Uterus (tissue), 2 donors: ENCODE results near the gene MEGF9.

Experiments used
- POLR2A ChIP-seq, 2 donors: fragments of 450-650 bp; IDR thresholded peaks; one replicate each; pipeline ENCODE4 v1.6.1; 2016; ENCODE audit warnings: antibody characterized with exemption in 2 of 2, mild to moderate bottlenecking in 1 of 2, moderate library complexity in 1 of 2
- TF ChIP-seq, protein P1 (sequence below), 4 experiments: fragments of 200-600 bp in 2 of 4; fragments of 450-650 bp in 2 of 4; sonication (generic) in 2 of 4; IDR thresholded peaks; one replicate each; pipeline ENCODE4 v1.5.1; 2016 to 2019; ENCODE audit warnings: antibody characterized with exemption in 4 of 4, mild to moderate bottlenecking in 2 of 4, moderate library complexity in 1 of 4

DNA sequence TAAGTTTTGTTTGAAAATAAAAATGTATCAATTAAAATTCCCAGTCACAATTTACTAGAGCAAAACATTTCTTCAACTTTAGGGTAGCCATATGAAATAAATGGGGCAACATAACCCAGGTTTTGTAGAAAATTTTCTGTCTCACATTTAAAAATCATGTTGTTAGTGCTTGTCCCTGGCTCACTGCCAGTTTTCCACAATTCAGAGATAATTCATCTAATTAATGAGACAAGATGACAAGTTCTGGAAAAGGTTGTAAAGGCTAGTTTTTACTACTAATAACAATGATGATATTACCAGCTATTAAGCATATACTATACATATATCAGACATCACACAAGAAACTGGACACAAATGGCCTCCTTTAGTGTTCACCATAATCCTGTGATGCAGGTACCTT is 45.9 kb downstream of the MEGF9 start:
- TF ChIP-seq, protein P1, sequence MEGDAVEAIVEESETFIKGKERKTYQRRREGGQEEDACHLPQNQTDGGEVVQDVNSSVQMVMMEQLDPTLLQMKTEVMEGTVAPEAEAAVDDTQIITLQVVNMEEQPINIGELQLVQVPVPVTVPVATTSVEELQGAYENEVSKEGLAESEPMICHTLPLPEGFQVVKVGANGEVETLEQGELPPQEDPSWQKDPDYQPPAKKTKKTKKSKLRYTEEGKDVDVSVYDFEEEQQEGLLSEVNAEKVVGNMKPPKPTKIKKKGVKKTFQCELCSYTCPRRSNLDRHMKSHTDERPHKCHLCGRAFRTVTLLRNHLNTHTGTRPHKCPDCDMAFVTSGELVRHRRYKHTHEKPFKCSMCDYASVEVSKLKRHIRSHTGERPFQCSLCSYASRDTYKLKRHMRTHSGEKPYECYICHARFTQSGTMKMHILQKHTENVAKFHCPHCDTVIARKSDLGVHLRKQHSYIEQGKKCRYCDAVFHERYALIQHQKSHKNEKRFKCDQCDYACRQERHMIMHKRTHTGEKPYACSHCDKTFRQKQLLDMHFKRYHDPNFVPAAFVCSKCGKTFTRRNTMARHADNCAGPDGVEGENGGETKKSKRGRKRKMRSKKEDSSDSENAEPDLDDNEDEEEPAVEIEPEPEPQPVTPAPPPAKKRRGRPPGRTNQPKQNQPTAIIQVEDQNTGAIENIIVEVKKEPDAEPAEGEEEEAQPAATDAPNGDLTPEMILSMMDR (IDR thresholded peaks at IDR 0.05), result no peak
- TF ChIP-seq POLR2A (IDR thresholded peaks at IDR 0.05), result no peak
